GM18519 (cell line): ENCODE results near the gene SMARCA2.

ENCODE experiments used
- ATAC-seq: cut with Tn5 transposase; IDR thresholded peaks from one replicate; pipeline ENCODE4 v1.9.1; 2021; ENCODE audit warnings: mild to moderate bottlenecking, moderate library complexity; ENCODE audit not compliant: unreplicated experiment, low FRiP score

SMARCA2 gene

GRCh38 chr9:2015581-2016407 is 647 bp downstream of the SMARCA2 start:
- ATAC-seq = no peak

DNA sequence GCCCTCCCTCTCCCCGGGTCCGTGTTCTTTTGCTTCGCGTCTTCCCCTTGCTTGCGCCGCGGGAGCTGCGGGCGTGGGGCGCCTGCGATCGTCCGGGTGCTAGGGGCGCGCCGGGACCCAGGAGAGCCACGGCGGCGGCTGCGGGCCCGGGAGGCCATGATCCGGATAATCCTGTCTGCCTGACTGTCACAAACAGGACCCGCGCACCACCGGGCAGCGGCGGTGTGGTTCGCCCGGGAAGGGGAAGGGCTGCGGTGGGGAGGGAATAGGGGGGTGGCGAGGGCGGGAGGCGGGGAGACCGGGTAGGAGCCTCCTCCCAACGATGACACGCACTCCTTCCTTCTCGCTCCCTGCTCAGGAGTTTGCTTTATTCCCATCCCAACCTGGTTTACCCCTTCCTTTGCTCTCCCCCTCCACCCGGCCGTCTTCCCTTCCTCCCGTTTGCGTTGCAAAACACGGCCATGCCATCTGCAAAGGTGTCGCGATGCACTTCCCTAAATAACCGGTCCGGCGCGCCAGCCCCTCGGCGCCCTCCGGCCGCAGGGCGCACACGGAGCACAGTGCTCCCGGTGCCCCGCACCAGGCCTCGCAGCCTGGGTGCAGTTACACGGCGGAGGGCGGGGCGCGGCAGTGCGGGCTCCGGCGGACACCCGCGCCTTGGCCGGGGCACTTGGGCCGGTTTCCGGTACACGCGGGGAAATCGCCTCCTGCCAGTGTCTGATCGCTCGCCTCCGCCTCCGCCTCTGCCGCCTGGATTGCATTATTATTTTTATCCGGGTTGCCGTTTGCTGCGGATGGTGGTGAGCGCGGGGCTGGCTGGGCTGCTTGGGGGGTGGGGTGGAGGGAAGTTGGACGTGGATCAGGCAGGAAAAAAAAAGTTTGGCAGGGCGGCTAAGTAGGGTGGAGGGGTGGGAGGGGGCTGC is 1.5 kb downstream of the SMARCA2 start:
- ATAC-seq = no peak

- no peak for ATAC-seq
Measured at GRCh38 chr9:2017331-2018161, 2.4 kb downstream of the SMARCA2 start.

- ATAC-seq = no peak
Measured at GRCh38 chr9:2018162-2018643, 3.1 kb downstream of the SMARCA2 start.

- no peak for ATAC-seq
Measured at GRCh38 chr9:2018764-2019558, 3.8 kb downstream of the SMARCA2 start.

DNA sequence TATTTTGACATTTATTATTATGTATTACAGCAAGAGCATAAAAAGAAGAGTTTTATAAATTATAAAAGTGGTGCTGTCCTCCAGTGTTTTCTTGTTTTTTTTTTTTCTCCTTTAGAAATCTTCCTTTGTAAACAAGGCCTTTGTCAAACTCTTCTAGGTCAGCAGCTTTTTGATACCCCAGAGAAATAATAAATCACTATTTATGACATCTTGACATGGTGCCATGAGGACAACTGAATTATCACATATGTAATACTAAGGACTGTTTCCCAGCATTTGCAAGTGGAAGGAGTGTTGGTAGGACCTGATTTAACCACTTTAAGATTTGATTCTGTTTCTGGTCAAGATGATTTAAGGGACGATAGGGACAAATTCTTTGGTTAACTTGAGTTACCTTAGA is 4.6 kb downstream of the SMARCA2 start:
- no peak for ATAC-seq

DNA sequence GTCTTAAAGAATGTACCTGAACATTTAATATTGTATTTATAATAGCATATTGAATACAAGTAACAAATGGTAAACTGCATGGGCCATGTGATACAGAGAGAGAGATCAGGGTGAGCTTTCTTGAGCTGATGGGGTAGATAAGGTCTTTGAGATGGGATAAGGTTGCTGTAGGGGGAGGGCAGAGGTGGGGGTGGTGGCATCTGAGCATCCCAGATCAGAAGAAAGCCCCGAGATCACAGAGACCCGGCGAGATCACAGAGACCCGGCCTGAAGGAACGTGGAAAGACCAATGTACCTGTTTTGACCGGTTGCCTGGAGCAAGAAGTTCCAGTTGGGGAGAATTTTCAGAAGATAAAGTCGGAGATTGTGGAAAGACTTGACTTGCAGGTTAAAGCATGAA is 6.6 kb downstream of the SMARCA2 start:
- no peak for ATAC-seq

DNA sequence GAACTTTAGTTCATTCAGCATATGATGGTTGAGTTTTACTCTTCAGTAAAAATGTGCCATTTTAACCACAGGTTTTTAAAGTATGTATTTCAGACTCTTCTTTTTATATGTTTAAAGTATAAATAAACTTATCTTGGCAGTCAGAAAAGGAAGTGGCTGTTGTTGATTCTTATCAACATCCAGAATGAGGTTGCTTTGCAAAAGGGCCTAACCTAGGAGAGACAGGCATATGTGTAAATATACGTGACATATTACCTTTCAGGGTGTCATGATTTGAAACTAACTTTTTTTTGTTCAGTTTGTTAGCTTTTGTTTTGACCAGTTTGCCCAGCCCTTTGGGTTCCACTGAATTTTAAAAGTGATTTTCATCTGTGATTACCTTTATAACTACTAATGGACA is 7.4 kb downstream of the SMARCA2 start:
- no peak for ATAC-seq

GRCh38 chr9:2023042-2023441 is 7.9 kb downstream of the SMARCA2 start:
- no peak for ATAC-seq

DNA sequence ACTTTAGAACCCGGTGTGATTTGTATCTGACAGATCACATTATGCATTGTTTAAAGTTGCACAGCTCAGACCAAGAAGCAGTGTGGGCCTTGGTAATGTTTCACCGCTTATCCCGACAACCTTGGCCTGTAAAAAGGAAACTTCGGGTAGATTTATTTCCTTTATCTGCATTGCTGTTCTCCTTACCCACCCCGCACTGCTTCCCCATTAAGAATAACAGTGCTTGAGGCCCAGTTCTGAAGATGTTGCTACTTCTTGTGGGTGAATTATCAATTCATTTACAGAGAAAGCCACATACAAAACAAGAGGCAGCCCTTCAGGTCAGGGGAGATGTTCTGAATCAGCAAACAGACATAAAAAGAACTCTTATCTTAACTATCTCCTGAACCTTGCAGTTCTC is 8.4 kb downstream of the SMARCA2 start:
- ATAC-seq = no peak

GRCh38 chr9:2024888-2025782 is 10.0 kb downstream of the SMARCA2 start:
- ATAC-seq = no peak

GRCh38 chr9:2026220-2026997 is 11.3 kb downstream of the SMARCA2 start:
- ATAC-seq = no peak

- ATAC-seq = no peak
Measured at GRCh38 chr9:2027543-2028160, 12.5 kb downstream of the SMARCA2 start.

GRCh38 chr9:2028888-2029287 is 13.7 kb downstream of the SMARCA2 start:
- ATAC-seq = no peak

- ATAC-seq = no peak
Measured at GRCh38 chr9:2029666-2030170, 14.6 kb downstream of the SMARCA2 start.

GRCh38 chr9:2032234-2032633 is 17.1 kb downstream of the SMARCA2 start:
- ATAC-seq = no peak

GRCh38 chr9:2036844-2037243 is 21.7 kb downstream of the SMARCA2 start:
- no peak for ATAC-seq
